ENCODE data around the gene CCDC12.

CCDC12 gene

GRCh38 chr3:47004369-47005211, 28.0 kb upstream of the CCDC12 start:
- Histone ChIP-seq H3K9ac (ENCODE audit: insufficient read length) (no peak overlapping the region), H3K27ac (no peak overlapping the region), H3K9me3 (ENCODE audit: low read depth, low read length) (no peaks in the 10 kb centered on the region), H3K36me3 (ENCODE audit: insufficient read depth, low read length) (no peaks in the 10 kb centered on the region), H3K4me3 (no peak overlapping the region)
- no peak for DNase-seq (ENCODE audit: low read depth, low spot score)
- no peak for TF ChIP-seq EZH2 (IDR thresholded peaks at IDR 0.05)
- TF ChIP-seq FOXP2 (optimal IDR thresholded peaks at IDR 0.05; ENCODE audit: control extremely low read depth, extremely low read length, insufficient read depth): no peak
- no peak for TF ChIP-seq POLR2AphosphoS5 (IDR thresholded peaks at IDR 0.05; ENCODE audit: borderline replicate concordance, low read depth, low read length)

DNA sequence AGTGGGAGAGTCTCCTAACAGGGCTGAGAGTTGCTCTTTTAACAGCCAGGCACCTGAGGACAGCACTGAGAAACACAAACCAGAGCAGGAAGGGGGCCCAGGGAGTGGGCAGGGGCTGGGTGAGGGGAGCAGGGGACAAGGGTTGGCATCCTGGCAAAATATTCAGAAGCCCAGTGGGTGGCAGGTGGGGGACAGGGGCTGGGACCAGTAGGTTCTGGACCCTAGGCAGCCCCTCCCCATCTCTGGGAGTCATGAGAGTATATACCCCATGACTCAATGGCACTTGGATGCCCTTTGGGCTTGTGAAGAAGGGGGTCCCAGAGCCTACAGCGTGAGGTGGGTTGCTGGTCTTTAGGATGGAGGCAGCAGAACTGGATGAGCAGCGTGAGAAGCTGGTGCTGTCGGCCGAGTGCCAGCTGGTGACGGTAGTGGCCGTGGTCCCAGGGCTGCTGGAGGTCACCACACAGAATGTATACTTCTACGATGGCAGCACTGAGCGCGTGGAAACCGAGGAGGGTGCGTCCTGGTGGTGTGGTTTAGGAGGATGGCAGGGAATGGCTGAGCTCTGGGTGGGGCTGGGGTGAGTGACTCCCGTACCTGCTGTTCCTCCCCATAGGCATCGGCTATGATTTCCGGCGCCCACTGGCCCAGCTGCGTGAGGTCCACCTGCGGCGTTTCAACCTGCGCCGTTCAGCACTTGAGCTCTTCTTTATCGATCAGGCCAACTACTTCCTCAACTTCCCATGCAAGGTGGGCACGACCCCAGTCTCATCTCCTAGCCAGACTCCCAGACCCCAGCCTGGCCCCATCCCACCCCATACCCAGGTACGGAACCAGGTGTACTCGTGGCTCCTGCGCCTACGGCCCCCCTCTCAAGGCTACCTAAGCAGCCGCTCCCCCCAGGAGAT, 27.2 kb upstream of the CCDC12 start:
- no peak for DNase-seq (ENCODE audit: low read depth, low spot score)
- Histone ChIP-seq H3K9ac (ENCODE audit: insufficient read length) (no peak overlapping the region), H3K27ac (no peak overlapping the region), H3K9me3 (ENCODE audit: low read depth, low read length) (no peaks in the 10 kb centered on the region), H3K36me3 (ENCODE audit: insufficient read depth, low read length) (no peaks in the 10 kb centered on the region), H3K4me3 (no peak overlapping the region)
- no peak for TF ChIP-seq EZH2 (IDR thresholded peaks at IDR 0.05)
- TF ChIP-seq FOXP2 (optimal IDR thresholded peaks at IDR 0.05; ENCODE audit: control extremely low read depth, extremely low read length, insufficient read depth): no peak
- no peak for TF ChIP-seq POLR2AphosphoS5 (IDR thresholded peaks at IDR 0.05; ENCODE audit: borderline replicate concordance, low read depth, low read length)

DNA sequence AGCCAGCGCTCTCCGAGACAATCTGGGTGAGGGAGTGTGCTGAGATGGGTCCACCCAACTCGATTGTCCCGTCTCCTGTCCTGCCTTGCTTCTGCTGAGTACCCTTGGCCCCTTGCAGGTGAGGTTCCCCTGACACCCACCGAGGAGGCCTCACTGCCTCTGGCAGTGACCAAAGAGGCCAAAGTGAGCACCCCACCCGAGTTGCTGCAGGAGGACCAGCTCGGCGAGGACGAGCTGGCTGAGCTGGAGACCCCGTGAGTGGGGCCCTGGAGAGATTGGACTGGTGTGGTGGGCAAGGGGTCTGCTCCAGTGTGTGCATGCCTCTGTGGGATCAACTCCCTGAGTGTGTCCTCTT, 26.5 kb upstream of the CCDC12 start:
- H3K36me3 ChIP-seq (ENCODE audit: insufficient read depth, low read length): no peaks in the 10 kb centered on the region

GRCh38 chr3:47002171-47003055, 25.9 kb upstream of the CCDC12 start:
- H3K36me3 ChIP-seq (ENCODE audit: insufficient read depth, low read length): no peaks in the 10 kb centered on the region
- no peak overlapping the region for H3K9ac ChIP-seq (ENCODE audit: insufficient read length)
- no peaks in the 10 kb centered on the region for H3K9me3 ChIP-seq (ENCODE audit: low read depth, low read length)
- no peak overlapping the region for H3K27ac ChIP-seq
- TF ChIP-seq POLR2AphosphoS5 (IDR thresholded peaks at IDR 0.05; ENCODE audit: borderline replicate concordance, low read depth, low read length) (no peak), EZH2 (IDR thresholded peaks at IDR 0.05) (no peak), FOXP2 (optimal IDR thresholded peaks at IDR 0.05; ENCODE audit: control extremely low read depth, extremely low read length, insufficient read depth) (no peak)
- no peak for DNase-seq (ENCODE audit: low read depth, low spot score)
- no peak overlapping the region for H3K4me3 ChIP-seq

More for the DNA sequence above, 26.5 kb upstream of the CCDC12 start:
- H3K9ac ChIP-seq (ENCODE audit: insufficient read length): no peak overlapping the region
- no peak overlapping the region for H3K27ac ChIP-seq
- no peaks in the 10 kb centered on the region for H3K9me3 ChIP-seq (ENCODE audit: low read depth, low read length)
- no peak for DNase-seq (ENCODE audit: low read depth, low spot score)
- H3K4me3 ChIP-seq: no peak overlapping the region
- TF ChIP-seq EZH2 (IDR thresholded peaks at IDR 0.05) (no peak), POLR2AphosphoS5 (IDR thresholded peaks at IDR 0.05; ENCODE audit: borderline replicate concordance, low read depth, low read length) (no peak), FOXP2 (optimal IDR thresholded peaks at IDR 0.05; ENCODE audit: control extremely low read depth, extremely low read length, insufficient read depth) (no peak)

DNA sequence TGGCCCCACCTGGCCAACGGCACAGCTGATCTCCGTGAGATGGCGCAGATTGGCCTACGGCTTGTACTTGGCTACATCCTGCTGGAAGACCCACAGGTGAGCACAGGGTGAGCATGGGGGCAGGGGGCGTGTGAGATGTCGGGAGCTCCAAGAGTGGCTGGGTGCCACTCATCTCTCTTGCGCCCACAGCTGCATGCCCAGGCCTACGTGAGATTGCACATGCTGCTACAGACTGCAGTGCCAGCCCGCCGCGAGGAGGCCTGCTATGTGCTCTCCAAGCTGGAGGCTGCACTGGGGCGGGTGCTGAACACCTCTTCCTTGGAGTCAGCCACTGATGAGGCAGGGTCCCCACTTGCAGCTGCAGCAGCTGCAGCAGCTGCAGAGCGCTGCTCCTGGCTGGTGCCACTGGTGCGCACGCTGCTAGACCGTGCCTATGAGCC, 25.2 kb upstream of the CCDC12 start:
- no peaks in the 10 kb centered on the region for H3K36me3 ChIP-seq (ENCODE audit: insufficient read depth, low read length)
- H3K9ac ChIP-seq (ENCODE audit: insufficient read length): no peak overlapping the region
- no peaks in the 10 kb centered on the region for H3K9me3 ChIP-seq (ENCODE audit: low read depth, low read length)
- TF ChIP-seq EZH2 (IDR thresholded peaks at IDR 0.05) (no peak), POLR2AphosphoS5 (IDR thresholded peaks at IDR 0.05; ENCODE audit: borderline replicate concordance, low read depth, low read length) (no peak), FOXP2 (optimal IDR thresholded peaks at IDR 0.05; ENCODE audit: control extremely low read depth, extremely low read length, insufficient read depth) (no peak)
- no peak for DNase-seq (ENCODE audit: low read depth, low spot score)
- H3K4me3 ChIP-seq: no peak overlapping the region
- no peak overlapping the region for H3K27ac ChIP-seq

- H3K27ac ChIP-seq: no peak overlapping the region
- no peaks in the 10 kb centered on the region for H3K36me3 ChIP-seq (ENCODE audit: insufficient read depth, low read length)
These were observed 24.6 kb upstream of the CCDC12 start for GRCh38 chr3:47000922-47001730.

GRCh38 chr3:47000198-47000815, 23.8 kb upstream of the CCDC12 start:
- Histone ChIP-seq H3K9ac (ENCODE audit: insufficient read length) (no peak overlapping the region), H3K9me3 (ENCODE audit: low read depth, low read length) (no peaks in the 10 kb centered on the region), H3K36me3 (ENCODE audit: insufficient read depth, low read length) (no peaks in the 10 kb centered on the region), H3K4me3 (no peak overlapping the region), H3K27ac (no peak overlapping the region)
- no peak for TF ChIP-seq EZH2 (IDR thresholded peaks at IDR 0.05)
- TF ChIP-seq POLR2AphosphoS5 (IDR thresholded peaks at IDR 0.05; ENCODE audit: borderline replicate concordance, low read depth, low read length): no peak
- TF ChIP-seq FOXP2 (optimal IDR thresholded peaks at IDR 0.05; ENCODE audit: control extremely low read depth, extremely low read length, insufficient read depth): no peak
- no peak for DNase-seq (ENCODE audit: low read depth, low spot score)

More at GRCh38 chr3:47000922-47001730, 24.6 kb upstream of the CCDC12 start:
- no peak overlapping the region for H3K4me3 ChIP-seq
- TF ChIP-seq EZH2 (IDR thresholded peaks at IDR 0.05) (no peak), FOXP2 (optimal IDR thresholded peaks at IDR 0.05; ENCODE audit: control extremely low read depth, extremely low read length, insufficient read depth) (no peak), POLR2AphosphoS5 (IDR thresholded peaks at IDR 0.05; ENCODE audit: borderline replicate concordance, low read depth, low read length) (no peak)
- H3K9ac ChIP-seq (ENCODE audit: insufficient read length): no peak overlapping the region
- no peak for DNase-seq (ENCODE audit: low read depth, low spot score)
- H3K9me3 ChIP-seq (ENCODE audit: low read depth, low read length): no peaks in the 10 kb centered on the region

Measured in SK-N-MC (cell line).